Gastrocnemius medialis (tissue), 4 donors: ENCODE data around the gene MGST2.

Source experiments
- CTCF ChIP-seq, 5 experiments: fragments of 450-650 bp in 3 of 5; fragments of 200-600 bp in 2 of 5; sonication (generic) in 2 of 5; IDR thresholded peaks in 4 of 5; conservative IDR thresholded peaks in 1 of 5; 1 replicate in 4 of 5; 2 replicates in 1 of 5; pipeline ENCODE4 v1.5.1; 2016 to 2019; ENCODE audit warnings: antibody characterized with exemption in 5 of 5, mild to moderate bottlenecking in 3 of 5, moderate library complexity in 3 of 5
- POLR2A ChIP-seq, 2 donors: fragments of 450-650 bp; IDR thresholded peaks; one replicate each; pipeline ENCODE4 v1.6.1; 2017; ENCODE audit warnings: antibody characterized with exemption in 2 of 2, mild to moderate bottlenecking in 2 of 2, moderate library complexity in 2 of 2

- TF ChIP-seq CTCF (IDR thresholded peaks at IDR 0.05 in 4 of 5, conservative IDR thresholded peaks at IDR 0.05 in 1 of 5), result no peak
- no peak for TF ChIP-seq POLR2A (IDR thresholded peaks at IDR 0.05)
These were observed 45.8 kb downstream of the MGST2 start for GRCh38 chr4:139711461-139711860.
